ENCODE results near the gene ISYNA1.

Gene ISYNA1

GRCh38 chr19:18424890-18425514 lies 12.9 kb downstream of the ISYNA1 start:
- TF ChIP-seq, protein P1, sequence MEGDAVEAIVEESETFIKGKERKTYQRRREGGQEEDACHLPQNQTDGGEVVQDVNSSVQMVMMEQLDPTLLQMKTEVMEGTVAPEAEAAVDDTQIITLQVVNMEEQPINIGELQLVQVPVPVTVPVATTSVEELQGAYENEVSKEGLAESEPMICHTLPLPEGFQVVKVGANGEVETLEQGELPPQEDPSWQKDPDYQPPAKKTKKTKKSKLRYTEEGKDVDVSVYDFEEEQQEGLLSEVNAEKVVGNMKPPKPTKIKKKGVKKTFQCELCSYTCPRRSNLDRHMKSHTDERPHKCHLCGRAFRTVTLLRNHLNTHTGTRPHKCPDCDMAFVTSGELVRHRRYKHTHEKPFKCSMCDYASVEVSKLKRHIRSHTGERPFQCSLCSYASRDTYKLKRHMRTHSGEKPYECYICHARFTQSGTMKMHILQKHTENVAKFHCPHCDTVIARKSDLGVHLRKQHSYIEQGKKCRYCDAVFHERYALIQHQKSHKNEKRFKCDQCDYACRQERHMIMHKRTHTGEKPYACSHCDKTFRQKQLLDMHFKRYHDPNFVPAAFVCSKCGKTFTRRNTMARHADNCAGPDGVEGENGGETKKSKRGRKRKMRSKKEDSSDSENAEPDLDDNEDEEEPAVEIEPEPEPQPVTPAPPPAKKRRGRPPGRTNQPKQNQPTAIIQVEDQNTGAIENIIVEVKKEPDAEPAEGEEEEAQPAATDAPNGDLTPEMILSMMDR (IDR thresholded peaks at IDR 0.05; ENCODE audit: borderline replicate concordance, control extremely low read depth, extremely low read depth, insufficient read depth, missing control alignments): no peak
- in situ Hi-C loops (cut with MboI; ENCODE audit: low sequenced_read_pairs, unreplicated experiment): no loop called here
- DNase-seq (ENCODE audit: low spot score): no peak

DNA sequence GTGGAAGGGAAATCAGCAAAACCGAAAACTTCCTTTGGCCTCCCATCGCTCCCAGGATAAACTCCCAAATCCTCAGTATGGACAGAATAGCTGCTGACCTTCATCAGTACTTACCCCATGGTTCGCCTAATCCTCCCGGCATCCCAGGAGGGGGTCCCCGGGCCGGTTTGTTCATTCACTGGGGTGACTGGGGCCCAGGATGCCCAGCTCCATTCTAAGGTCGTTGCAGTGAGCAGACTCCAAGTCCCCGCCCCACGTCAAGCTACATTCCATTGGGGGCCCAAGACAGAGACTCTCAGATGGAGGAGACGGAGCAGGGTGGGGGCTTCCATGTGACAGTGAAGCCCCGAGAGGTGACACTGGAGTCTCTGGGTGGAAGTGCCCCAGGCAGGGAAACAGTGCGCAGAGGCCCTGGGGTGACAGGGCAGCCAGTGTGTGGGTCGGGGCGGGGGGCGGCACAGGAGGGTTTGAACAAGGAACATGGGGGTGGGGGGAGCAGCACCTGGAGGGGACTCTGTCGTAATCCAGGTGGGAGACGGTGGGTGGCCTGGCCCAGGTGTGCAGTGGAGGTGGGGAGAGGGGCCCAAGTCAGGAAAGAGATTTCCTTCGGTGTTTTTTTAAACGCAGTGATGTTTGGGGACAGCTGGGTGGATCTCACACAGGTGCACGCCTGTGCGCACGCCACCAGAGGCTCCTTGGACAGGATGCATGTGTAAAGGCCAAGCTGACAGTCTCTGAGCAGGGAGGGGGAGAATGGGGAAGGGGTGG lies 13.6 kb downstream of the ISYNA1 start:
- TF ChIP-seq, protein P1 (IDR thresholded peaks at IDR 0.05; ENCODE audit: borderline replicate concordance, control extremely low read depth, extremely low read depth, insufficient read depth, missing control alignments): no peak
- in situ Hi-C loops (cut with MboI; ENCODE audit: low sequenced_read_pairs, unreplicated experiment): no loop called here
- DNase-seq (ENCODE audit: low spot score): no peak

GRCh38 chr19:18423258-18424020 lies 14.5 kb downstream of the ISYNA1 start:
- in situ Hi-C loops (cut with MboI; ENCODE audit: low sequenced_read_pairs, unreplicated experiment): no loop called here
- DNase-seq (ENCODE audit: low spot score): no peak
- TF ChIP-seq, protein P1 (IDR thresholded peaks at IDR 0.05; ENCODE audit: borderline replicate concordance, control extremely low read depth, extremely low read depth, insufficient read depth, missing control alignments): no peak

GRCh38 chr19:18422530-18423191 lies 15.3 kb downstream of the ISYNA1 start:
- DNase-seq (ENCODE audit: low spot score): no peak
- TF ChIP-seq, protein P1 (IDR thresholded peaks at IDR 0.05; ENCODE audit: borderline replicate concordance, control extremely low read depth, extremely low read depth, insufficient read depth, missing control alignments): no peak
- in situ Hi-C loops (cut with MboI; ENCODE audit: low sequenced_read_pairs, unreplicated experiment): no loop called here

DNA sequence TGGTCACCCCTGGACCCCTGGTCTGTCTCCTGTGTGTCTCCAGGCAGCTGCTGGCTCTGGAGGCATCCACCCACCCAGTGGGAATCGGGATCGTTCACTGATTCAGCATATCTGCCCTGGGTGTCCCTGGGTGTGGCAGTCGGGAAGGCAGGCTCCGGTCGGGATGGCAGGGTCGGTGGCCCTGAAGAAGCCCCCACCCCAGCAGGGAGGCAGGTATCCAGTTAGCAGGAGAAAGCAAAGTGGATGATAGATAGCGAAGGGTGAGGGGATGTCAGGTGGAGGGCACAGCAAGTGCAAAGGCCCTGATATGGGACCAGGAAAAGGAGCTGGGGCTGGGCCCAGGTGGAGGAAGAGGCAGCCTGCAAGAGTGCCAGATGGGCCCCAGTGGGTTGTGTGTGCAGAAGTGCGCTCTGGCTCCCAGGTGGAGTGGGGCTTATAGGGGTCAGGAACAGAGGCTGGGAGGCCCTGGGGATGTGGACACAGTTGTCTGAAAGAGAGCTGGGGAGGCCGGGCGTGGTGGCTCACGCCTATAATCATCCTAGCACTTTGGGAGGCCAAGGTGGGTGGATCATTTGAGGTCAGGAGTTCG lies 16.5 kb downstream of the ISYNA1 start:
- in situ Hi-C loops (cut with MboI; ENCODE audit: low sequenced_read_pairs, unreplicated experiment): no loop called here
- TF ChIP-seq, protein P1 (IDR thresholded peaks at IDR 0.05; ENCODE audit: borderline replicate concordance, control extremely low read depth, extremely low read depth, insufficient read depth, missing control alignments): no peak
- no peak for DNase-seq (ENCODE audit: low spot score)

DNA sequence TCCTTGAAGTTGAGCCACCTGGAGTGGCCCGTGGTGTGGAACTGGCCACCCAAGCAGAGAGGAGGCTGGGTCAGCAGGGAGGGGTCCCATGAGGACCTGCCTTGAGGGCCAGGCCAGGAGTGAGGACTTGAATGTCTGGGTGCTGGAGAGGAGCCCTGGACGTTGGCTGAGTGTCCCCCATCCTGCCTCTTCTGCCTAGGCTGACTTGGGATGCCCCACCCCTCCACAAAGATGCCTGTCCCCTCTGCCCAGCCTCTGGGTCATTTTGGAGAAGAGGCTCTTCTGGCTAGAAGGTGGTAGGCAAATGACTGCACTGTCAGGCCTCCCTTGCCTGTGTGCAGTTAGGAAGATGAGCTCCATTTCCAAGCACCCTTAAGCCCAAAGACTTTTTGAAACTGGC lies 17.0 kb downstream of the ISYNA1 start:
- DNase-seq (ENCODE audit: low spot score): no peak
- in situ Hi-C loops (cut with MboI; ENCODE audit: low sequenced_read_pairs, unreplicated experiment): no loop called here
- TF ChIP-seq, protein P1 (IDR thresholded peaks at IDR 0.05; ENCODE audit: borderline replicate concordance, control extremely low read depth, extremely low read depth, insufficient read depth, missing control alignments): no peak
